ENCODE measurements around the gene NPR1.

The NPR1 gene

DNA sequence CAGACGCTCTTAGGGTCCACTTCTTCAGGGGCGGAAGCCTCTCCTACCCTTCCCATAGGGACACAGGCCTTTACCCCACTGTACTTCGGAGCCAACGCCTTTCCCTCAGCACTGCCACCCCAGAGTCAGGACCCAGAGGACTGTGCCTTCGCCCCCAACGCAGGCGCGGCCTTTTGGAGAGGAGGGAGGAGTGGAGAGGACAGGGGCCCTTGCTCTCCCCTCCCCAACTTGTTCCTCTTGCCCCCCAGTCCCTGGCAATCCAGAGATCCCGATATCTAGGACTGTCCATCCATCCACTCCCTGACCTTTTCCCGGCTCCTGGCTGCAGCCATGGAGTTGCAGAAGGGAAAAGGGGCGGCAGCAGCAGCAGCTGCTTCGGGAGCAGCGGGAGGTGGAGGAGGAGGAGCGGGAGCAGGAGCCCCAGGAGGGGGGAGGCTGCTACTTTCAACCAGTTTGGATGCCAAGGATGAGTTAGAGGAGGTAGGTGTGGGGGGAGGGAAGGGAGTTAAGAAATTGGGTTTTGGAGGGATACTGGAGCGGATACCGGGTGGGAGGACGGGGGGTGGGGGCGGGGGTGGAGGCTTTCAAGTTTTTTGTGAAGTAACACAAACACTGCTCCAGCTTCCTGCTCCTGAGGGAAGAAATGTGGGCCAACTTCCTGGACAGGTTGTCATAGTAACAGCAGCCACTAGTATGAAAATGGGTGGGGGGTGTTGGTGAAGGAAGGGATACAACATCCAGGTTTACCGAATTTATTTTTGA is 50.0 kb downstream of the NPR1 start:
- DNase-seq: peak in 8 of 14 donors; percentile 6 to 62 (median 44)

- no peak for DNase-seq
Observed at GRCh38 chr1:153730468-153730988, 52.0 kb downstream of the NPR1 start.

- DNase-seq: no peak
Observed at GRCh38 chr1:153733970-153734369, 55.5 kb downstream of the NPR1 start.

GRCh38 chr1:153734396-153735089 is 56.1 kb downstream of the NPR1 start:
- DNase-seq: no peak

DNA sequence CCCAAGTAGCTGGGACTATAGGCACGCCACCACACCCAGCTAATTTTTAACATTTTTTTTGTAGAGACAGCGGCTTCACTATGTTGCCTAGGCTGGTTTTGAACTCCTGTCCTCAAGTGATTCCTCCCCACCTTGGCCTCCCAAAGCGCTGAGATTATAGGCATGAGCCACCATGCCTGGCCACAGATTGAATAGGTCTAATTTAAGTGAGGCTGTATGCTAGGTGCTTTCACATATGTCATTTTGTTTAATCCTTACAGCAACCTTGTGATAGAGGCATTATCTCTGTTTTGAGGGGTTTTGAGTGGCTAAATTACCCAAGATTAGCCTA is 56.6 kb downstream of the NPR1 start:
- DNase-seq: no peak

DNA sequence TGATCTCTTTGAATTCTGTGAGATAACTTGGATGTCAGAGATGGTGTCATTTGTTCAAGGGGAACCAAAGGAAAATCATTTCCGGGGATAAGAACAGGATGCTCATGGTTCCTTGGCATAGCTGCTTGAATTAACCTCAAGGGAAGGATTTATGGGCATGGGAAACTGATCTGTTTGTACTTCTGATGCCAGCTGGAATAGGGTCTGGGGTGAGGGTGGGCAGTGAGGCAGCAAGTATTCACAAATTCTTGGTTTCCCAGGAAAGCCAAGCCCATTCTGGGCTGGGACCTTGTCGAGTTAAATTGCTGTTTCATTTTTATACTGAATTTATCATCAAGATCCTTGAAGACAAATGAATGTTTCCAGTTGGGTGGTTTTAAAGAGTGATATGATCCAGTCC is 63.5 kb downstream of the NPR1 start:
- no peak for DNase-seq

GRCh38 chr1:153742411-153743142 is 64.1 kb downstream of the NPR1 start:
- DNase-seq: no peak

Data from C1 segment of cervical spinal cord (tissue), 14 donors.